Measurements from ENCODE around the gene METTL25B.

GRCh38 chr1:156712626-156713025 is 15.6 kb upstream of the METTL25B start:
- no peak for TF ChIP-seq CTCF (IDR thresholded peaks at IDR 0.05; ENCODE audit: poor library complexity, severe bottlenecking)
- TF ChIP-seq, protein P1, sequence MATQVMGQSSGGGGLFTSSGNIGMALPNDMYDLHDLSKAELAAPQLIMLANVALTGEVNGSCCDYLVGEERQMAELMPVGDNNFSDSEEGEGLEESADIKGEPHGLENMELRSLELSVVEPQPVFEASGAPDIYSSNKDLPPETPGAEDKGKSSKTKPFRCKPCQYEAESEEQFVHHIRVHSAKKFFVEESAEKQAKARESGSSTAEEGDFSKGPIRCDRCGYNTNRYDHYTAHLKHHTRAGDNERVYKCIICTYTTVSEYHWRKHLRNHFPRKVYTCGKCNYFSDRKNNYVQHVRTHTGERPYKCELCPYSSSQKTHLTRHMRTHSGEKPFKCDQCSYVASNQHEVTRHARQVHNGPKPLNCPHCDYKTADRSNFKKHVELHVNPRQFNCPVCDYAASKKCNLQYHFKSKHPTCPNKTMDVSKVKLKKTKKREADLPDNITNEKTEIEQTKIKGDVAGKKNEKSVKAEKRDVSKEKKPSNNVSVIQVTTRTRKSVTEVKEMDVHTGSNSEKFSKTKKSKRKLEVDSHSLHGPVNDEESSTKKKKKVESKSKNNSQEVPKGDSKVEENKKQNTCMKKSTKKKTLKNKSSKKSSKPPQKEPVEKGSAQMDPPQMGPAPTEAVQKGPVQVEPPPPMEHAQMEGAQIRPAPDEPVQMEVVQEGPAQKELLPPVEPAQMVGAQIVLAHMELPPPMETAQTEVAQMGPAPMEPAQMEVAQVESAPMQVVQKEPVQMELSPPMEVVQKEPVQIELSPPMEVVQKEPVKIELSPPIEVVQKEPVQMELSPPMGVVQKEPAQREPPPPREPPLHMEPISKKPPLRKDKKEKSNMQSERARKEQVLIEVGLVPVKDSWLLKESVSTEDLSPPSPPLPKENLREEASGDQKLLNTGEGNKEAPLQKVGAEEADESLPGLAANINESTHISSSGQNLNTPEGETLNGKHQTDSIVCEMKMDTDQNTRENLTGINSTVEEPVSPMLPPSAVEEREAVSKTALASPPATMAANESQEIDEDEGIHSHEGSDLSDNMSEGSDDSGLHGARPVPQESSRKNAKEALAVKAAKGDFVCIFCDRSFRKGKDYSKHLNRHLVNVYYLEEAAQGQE (IDR thresholded peaks at IDR 0.05; ENCODE audit: borderline replicate concordance): no peak
- TF ChIP-seq RAD21 (conservative IDR thresholded peaks at IDR 0.05): no peak
- TF ChIP-seq EP300 (conservative IDR thresholded peaks at IDR 0.05; ENCODE audit: poor library complexity, severe bottlenecking): no peak
- TF ChIP-seq MXI1 (conservative IDR thresholded peaks at IDR 0.05; ENCODE audit: poor library complexity, severe bottlenecking): no peak
- no peak for TF ChIP-seq EZH2 (IDR thresholded peaks at IDR 0.05; ENCODE audit: borderline replicate concordance, insufficient read depth, low read length, poor library complexity, severe bottlenecking)
